ENCODE data around the gene CLIP3.
"Not testable (repeated sequence)": the region's sequence is repeated elsewhere in the genome, so short reads cannot be mapped to it uniquely, and the experiment has no call there.

The CLIP3 gene, protein sequence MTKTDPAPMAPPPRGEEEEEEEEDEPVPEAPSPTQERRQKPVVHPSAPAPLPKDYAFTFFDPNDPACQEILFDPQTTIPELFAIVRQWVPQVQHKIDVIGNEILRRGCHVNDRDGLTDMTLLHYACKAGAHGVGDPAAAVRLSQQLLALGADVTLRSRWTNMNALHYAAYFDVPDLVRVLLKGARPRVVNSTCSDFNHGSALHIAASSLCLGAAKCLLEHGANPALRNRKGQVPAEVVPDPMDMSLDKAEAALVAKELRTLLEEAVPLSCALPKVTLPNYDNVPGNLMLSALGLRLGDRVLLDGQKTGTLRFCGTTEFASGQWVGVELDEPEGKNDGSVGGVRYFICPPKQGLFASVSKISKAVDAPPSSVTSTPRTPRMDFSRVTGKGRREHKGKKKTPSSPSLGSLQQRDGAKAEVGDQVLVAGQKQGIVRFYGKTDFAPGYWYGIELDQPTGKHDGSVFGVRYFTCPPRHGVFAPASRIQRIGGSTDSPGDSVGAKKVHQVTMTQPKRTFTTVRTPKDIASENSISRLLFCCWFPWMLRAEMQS

GRCh38 chr19:36032251-36033104, at the start of gene CLIP3:
CLIP3 (minus strand) TSS chr19:36032873; CDS start chr19:36032357, 516 bp downstream.
- peak; percentile 31 to 40 for DNase-seq (ENCODE audit: low read depth in 2 of 2)

- DNase-seq (ENCODE audit: low read depth in 2 of 2), result no peak
These were observed 49.2 kb upstream of the CLIP3 start for GRCh38 chr19:36081894-36082293.

DNA sequence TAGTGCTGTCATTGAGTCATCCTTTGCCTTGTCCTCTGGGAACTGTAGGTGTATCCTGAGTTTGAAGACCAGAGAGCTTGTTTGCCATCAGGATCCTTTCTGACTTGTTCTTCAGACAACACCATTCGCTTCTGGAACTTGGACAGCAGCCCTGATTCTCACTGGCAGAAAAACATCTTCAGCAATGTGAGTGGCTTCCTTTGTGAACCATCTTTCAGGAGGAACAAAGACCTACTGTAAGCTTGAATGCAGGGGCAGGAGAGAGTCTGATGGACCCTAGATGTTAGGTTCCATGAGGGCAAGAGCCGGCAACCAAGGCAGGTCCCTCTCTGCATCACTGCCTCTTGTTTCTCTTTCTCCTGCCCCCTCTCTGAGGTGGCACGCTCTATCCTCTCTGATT, 48.7 kb upstream of the CLIP3 start:
- DNase-seq (ENCODE audit: low read depth in 2 of 2), result no peak

DNA sequence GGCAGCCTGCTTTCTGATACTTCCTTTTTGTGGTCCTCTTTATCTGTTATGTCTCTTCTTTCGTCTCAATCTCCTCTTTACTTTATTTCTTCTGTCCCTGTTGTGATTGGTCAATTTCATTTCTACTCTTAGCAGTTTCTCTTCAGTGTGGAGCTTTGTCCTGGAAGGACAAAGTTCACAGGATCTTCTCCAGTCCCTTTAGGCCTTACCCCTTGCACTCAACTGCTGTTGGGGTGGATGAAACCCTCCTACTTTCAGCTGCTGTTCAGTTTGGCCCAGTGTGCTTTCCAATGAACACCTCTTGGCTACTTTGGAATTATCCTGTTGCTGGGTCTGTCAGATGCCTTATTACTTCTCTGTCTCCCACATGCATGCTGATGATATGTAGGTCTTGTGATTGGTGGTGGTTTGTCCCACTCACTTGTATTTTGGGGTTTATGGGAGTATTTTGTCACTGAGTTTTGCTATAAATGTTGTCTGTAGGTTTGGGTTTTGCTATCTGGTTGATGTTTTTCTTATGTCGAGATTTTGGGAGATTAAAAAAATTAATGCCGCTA, 46.8 kb upstream of the CLIP3 start:
- DNase-seq (ENCODE audit: low read depth in 2 of 2), result no peak

DNA sequence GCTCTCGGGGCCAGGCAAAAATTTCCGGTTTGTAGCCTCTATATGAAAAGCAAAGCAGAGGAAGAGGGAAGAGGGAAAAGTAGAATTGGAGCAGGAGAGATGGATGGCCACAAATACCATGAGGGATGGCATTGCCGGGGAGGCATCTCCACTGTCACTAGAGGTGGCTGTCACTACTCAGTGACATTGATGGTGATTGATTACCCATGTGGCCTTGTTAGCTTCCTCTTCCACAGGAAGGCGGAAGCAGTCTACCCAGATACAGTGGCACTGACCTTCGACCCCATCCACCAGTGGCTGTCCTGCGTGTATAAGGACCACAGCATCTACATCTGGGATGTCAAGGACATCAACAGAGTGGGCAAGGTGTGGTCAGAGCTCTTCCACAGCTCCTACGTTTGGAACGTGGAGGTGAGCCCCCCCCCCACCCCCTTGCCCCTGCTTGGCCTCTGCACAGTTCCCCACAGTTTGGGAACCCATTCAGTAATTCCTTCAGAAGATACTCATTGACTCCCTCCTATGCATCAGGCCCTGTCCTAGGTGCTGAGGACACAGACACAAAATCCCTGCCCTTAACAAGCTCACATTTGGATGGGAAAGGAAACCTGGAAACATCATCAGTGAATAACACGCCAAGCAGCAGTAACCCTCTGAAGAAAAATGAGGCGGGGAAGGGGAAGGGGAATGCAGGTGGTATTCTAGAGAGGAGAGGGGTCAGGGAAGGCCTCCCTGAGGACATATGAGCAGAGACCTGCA, 40.6 kb upstream of the CLIP3 start:
- DNase-seq (ENCODE audit: low read depth in 2 of 2), result no peak

DNA sequence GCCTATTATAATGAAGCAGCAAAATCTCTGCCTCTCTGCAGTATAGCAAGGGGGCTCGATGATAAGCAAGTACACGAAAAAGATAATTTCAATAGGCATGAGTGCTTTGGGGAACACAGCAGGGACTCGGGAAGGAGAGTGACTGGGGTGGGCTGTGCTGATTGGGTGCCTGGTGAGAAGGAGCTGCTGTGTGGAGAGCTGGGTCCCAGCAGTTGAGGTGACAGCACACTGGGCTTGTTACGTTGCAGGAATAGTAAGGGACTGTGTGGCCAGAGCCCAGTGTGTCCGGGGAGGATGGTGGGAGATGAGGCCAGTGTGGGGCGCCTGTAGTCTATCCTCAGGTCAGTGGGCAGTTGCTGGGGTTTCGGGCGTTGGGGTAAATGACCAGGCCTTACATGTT, 39.4 kb upstream of the CLIP3 start:
- no peak for DNase-seq (ENCODE audit: low read depth in 2 of 2)

GRCh38 chr19:36068810-36069499, 36.3 kb upstream of the CLIP3 start:
- not testable (repeated sequence) for DNase-seq (ENCODE audit: low read depth in 2 of 2)

GRCh38 chr19:36067681-36068080, 35.0 kb upstream of the CLIP3 start:
- DNase-seq (ENCODE audit: low read depth in 2 of 2), result no peak

DNA sequence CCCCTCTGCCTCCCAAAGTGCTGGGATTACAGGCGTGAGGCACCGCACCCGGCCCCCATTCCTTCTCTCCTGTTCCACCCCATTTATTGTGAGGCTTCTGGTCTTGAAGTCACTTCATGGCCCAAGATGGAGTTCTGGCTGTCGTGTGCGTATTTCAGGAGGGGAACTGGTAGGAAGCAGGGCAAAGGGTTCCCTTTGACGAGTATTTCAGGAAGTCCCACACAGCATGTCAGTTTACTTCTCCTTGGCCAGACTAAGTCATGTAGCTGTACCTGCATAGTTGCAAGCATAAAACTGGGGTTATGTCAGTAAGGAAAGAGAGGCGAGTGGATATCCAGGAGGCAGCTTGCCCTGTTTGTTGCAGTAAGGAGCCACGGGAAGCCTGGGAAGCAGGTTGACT, 32.2 kb upstream of the CLIP3 start:
- DNase-seq (ENCODE audit: low read depth in 2 of 2), result no peak

- no peak for DNase-seq (ENCODE audit: low read depth in 2 of 2)
These were observed 28.7 kb upstream of the CLIP3 start for GRCh38 chr19:36061367-36061766.

GRCh38 chr19:36060430-36060829, 27.8 kb upstream of the CLIP3 start:
- DNase-seq (ENCODE audit: low read depth in 2 of 2), result no peak

GRCh38 chr19:36059180-36059910, 26.7 kb upstream of the CLIP3 start:
- DNase-seq (ENCODE audit: low read depth in 2 of 2), result no peak

GRCh38 chr19:36058481-36059179, 26.0 kb upstream of the CLIP3 start:
- DNase-seq (ENCODE audit: low read depth in 2 of 2), result no peak

- DNase-seq (ENCODE audit: low read depth in 2 of 2), result peak; percentile 91 to 93
These were observed 22.3 kb upstream of the CLIP3 start, which contains the start of gene WDR62 for GRCh38 chr19:36054733-36055686. WDR62 (plus strand) TSS chr19:36054897; CDS start chr19:36054972, 75 bp downstream.

- DNase-seq (ENCODE audit: low read depth in 2 of 2), result peak; percentile 100
These were observed 21.6 kb upstream of the CLIP3 start, which contains the start of gene THAP8 for GRCh38 chr19:36054119-36054732. THAP8 (minus strand) TSS chr19:36054285; CDS start chr19:36054217, 68 bp downstream.

DNA sequence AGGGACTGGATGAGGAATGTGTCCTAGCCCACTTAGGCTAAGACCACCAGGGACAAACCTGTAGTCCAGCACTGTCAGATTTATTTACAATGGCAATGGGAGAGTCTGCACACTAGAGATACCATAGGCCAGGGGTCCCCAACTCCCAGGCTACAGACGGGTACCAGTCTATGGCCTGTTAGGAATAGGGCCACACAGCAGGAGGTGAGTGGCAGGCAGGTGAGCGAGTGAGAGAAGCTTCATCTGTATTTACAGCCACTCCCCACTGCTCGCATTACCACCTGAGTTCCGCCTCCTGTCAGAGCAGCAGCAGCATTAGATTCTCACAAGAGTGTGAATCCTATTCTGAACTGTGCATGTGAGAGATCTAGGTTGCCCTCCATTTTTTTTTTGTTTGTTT, 19.0 kb upstream of the CLIP3 start:
- no peak for DNase-seq (ENCODE audit: low read depth in 2 of 2)

DNA sequence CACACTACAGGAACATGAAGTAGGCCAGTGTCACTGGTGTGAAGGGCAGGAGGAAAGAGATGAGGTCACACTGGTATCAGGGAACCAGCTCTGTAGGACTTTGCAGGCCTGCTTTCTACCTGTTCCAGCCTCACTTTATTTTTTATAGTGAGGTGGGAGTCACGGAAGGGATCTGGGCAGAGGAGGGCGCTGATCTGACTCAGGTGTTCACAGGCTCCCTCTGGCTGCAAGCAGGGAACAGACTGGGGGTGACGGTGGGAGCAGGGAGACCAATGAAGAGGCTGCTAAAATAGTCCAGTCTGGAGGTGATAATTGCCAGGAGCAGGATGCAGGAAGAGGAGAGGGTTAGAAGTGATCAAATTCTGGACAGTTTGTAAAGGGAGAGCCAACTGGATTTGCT, 18.6 kb upstream of the CLIP3 start:
- DNase-seq (ENCODE audit: low read depth in 2 of 2), result no peak

Data from stimulated activated CD8-positive, alpha-beta memory T cell treated with anti-CD3 and anti-CD28 coated beads, Interleukin-15, amount 100 ng/mL, for 48 hours (primary cell).